GM12874 (cell line): ENCODE measurements around the gene MESD.

ENCODE experiments used
- CTCF ChIP-seq: IDR thresholded peaks from 2 replicates; pipeline ENCODE4 v1.5.1; 2011; ENCODE audit warnings: low read depth, mild to moderate bottlenecking, control low read depth, low read length, moderate library complexity; ENCODE audit not compliant: insufficient read depth

MESD gene

GRCh38 chr15:80948651-80949292 is 40.8 kb downstream of the MESD start:
- TF ChIP-seq CTCF: no peak

GRCh38 chr15:80946576-80946975 is 43.0 kb downstream of the MESD start:
- no peak for TF ChIP-seq CTCF

GRCh38 chr15:80945605-80946004 is 44.0 kb downstream of the MESD start:
- TF ChIP-seq CTCF: no peak

- TF ChIP-seq CTCF: no peak
These were observed 44.8 kb downstream of the MESD start for GRCh38 chr15:80944818-80945217.

GRCh38 chr15:80942746-80943565 is 46.7 kb downstream of the MESD start:
- no peak for TF ChIP-seq CTCF

- TF ChIP-seq CTCF: no peak
These were observed 47.4 kb downstream of the MESD start for GRCh38 chr15:80942266-80942665.

GRCh38 chr15:80940851-80941250 is 48.8 kb downstream of the MESD start:
- no peak for TF ChIP-seq CTCF
